Measurements from ENCODE around the gene TACR1. TPM values are rescaled to one million over a fixed set of nuclear protein-coding genes. Genes with fewer than 3 reads are reported as not detected.
"Not testable (repeated sequence)": the region's sequence is repeated elsewhere in the genome, so short reads cannot be mapped to it uniquely, and the experiment has no call there.

The TACR1 gene
- polyA plus RNA-seq, 1 experiment: 0.30 TPM

- CTCF ChIA-PET: interaction anchor here (0.6 to 0.9 kb wide), 2 partner anchors 15 to 262 kb away, joined by 3 read pairs; no protein-coding TSS in a partner anchor
- no peak for TF ChIP-seq CTCF (IDR thresholded peaks at IDR 0.05; ENCODE audit: low read depth, low read length)
- POLR2A ChIA-PET: no interaction called here
- Histone ChIP-seq H3K4me3 (ENCODE audit: low read depth, low read length) (no peak overlapping the region), H3K27ac (ENCODE audit: low read depth, low read length) (no peak overlapping the region), H3K27me3 (ENCODE audit: control insufficient read depth, insufficient read depth, low read length) (no peaks in the 10 kb centered on the region), H3K9me3 (ENCODE audit: control insufficient read depth, insufficient read depth, low read length) (no peaks in the 10 kb centered on the region)
- no peak for DNase-seq (ENCODE audit: low read depth, low spot score)
Observed at GRCh38 chr2:75146606-75147332, 52.6 kb downstream of the TACR1 start.

GRCh38 chr2:75146221-75146605 lies 53.1 kb downstream of the TACR1 start:
- H3K9me3 ChIP-seq (ENCODE audit: control insufficient read depth, insufficient read depth, low read length); POLR2A ChIA-PET; DNase-seq (ENCODE audit: low read depth, low spot score); CTCF ChIA-PET; H3K4me3 ChIP-seq (ENCODE audit: low read depth, low read length); H3K27me3 ChIP-seq (ENCODE audit: control insufficient read depth, insufficient read depth, low read length); H3K27ac ChIP-seq (ENCODE audit: low read depth, low read length): not testable (repeated sequence)

GRCh38 chr2:75142081-75142480 lies 57.2 kb downstream of the TACR1 start:
- ChIA-PET CTCF (interaction anchor here (1.7 kb wide), 1 partner anchor 259 kb away, joined by 4 read pairs; no protein-coding TSS in a partner anchor), POLR2A (no interaction called here)
- Histone ChIP-seq H3K27ac (ENCODE audit: low read depth, low read length) (no peak overlapping the region), H3K9me3 (ENCODE audit: control insufficient read depth, insufficient read depth, low read length) (no peaks in the 10 kb centered on the region), H3K27me3 (ENCODE audit: control insufficient read depth, insufficient read depth, low read length) (no peaks in the 10 kb centered on the region), H3K4me3 (ENCODE audit: low read depth, low read length) (no peak overlapping the region)
- TF ChIP-seq CTCF (IDR thresholded peaks at IDR 0.05; ENCODE audit: low read depth, low read length): no peak
- DNase-seq (ENCODE audit: low read depth, low spot score): no peak

- Histone ChIP-seq H3K27ac (ENCODE audit: low read depth, low read length) (no peak overlapping the region), H3K9me3 (ENCODE audit: control insufficient read depth, insufficient read depth, low read length) (no peaks in the 10 kb centered on the region), H3K27me3 (ENCODE audit: control insufficient read depth, insufficient read depth, low read length) (no peaks in the 10 kb centered on the region), H3K4me3 (ENCODE audit: low read depth, low read length) (no peak overlapping the region)
- DNase-seq (ENCODE audit: low read depth, low spot score): no peak
- ChIA-PET POLR2A (no interaction called here), CTCF (interaction anchor here (0.6 kb wide), 1 partner anchor 341 kb away, joined by 3 read pairs; no protein-coding TSS in a partner anchor)
- TF ChIP-seq CTCF (IDR thresholded peaks at IDR 0.05; ENCODE audit: low read depth, low read length): no peak
Observed at GRCh38 chr2:75140288-75140687, 59.0 kb downstream of the TACR1 start.

- DNase-seq (ENCODE audit: low read depth, low spot score): no peak
- H3K9me3 ChIP-seq (ENCODE audit: control insufficient read depth, insufficient read depth, low read length): no peaks in the 10 kb centered on the region
- no peak for TF ChIP-seq CTCF (IDR thresholded peaks at IDR 0.05; ENCODE audit: low read depth, low read length)
- ChIA-PET POLR2A (no interaction called here), CTCF (interaction anchor here (1.0 kb wide), 1 partner anchor 22 kb away, joined by 3 read pairs; no protein-coding TSS in a partner anchor)
- H3K27ac ChIP-seq (ENCODE audit: low read depth, low read length): no peak overlapping the region
- H3K27me3 ChIP-seq (ENCODE audit: control insufficient read depth, insufficient read depth, low read length): no peaks in the 10 kb centered on the region
- H3K4me3 ChIP-seq (ENCODE audit: low read depth, low read length): no peak overlapping the region
Observed at GRCh38 chr2:75139171-75139570, 60.1 kb downstream of the TACR1 start.

Measured in AG04450 (cell line).